GM21360 (cell line): Measurements from ENCODE around the gene ESYT2.

Experiments
- ATAC-seq: cut with Tn5 transposase; IDR thresholded peaks from one replicate; pipeline ENCODE4 v1.9.1; 2021; ENCODE audit warnings: mild to moderate bottlenecking, moderate library complexity; ENCODE audit not compliant: unreplicated experiment

ESYT2 gene

GRCh38 chr7:158729646-158730382 lies 99.5 kb downstream of the ESYT2 start:
- ATAC-seq: no peak

GRCh38 chr7:158728911-158729645 lies 100.2 kb downstream of the ESYT2 start:
- ATAC-seq: no peak

- no peak for ATAC-seq
These were observed 101.6 kb downstream of the ESYT2 start for GRCh38 chr7:158727690-158728089.

GRCh38 chr7:158726277-158726807 lies 103.0 kb downstream of the ESYT2 start:
- no peak for ATAC-seq

GRCh38 chr7:158725506-158725800 lies 103.9 kb downstream of the ESYT2 start:
- ATAC-seq: no peak

- ATAC-seq: no peak
These were observed 104.4 kb downstream of the ESYT2 start for GRCh38 chr7:158724658-158725505.

- no peak for ATAC-seq
These were observed 105.5 kb downstream of the ESYT2 start for GRCh38 chr7:158723714-158724385.

- ATAC-seq: no peak
These were observed 106.0 kb downstream of the ESYT2 start for GRCh38 chr7:158723266-158723665.

GRCh38 chr7:158722574-158723237 lies 106.6 kb downstream of the ESYT2 start:
- no peak for ATAC-seq

- ATAC-seq: no peak
These were observed 109.2 kb downstream of the ESYT2 start for GRCh38 chr7:158720112-158720511.

- ATAC-seq: no peak
These were observed 112.5 kb downstream of the ESYT2 start for GRCh38 chr7:158716802-158717201.

GRCh38 chr7:158710651-158711102 lies 118.6 kb downstream of the ESYT2 start:
- ATAC-seq: no peak

GRCh38 chr7:158707610-158708009 lies 121.7 kb downstream of the ESYT2 start:
- ATAC-seq: no peak

- ATAC-seq: no peak
These were observed 122.4 kb downstream of the ESYT2 start for GRCh38 chr7:158706710-158707590.

GRCh38 chr7:158706273-158706704 lies 123.0 kb downstream of the ESYT2 start:
- no peak for ATAC-seq

- ATAC-seq: no peak
These were observed 124.0 kb downstream of the ESYT2 start for GRCh38 chr7:158705234-158705850.

- ATAC-seq: peak; percentile 97
These were observed 124.6 kb downstream of the ESYT2 start, which contains the start of gene NCAPG2 for GRCh38 chr7:158704524-158705233. Gene NCAPG2, minus strand, starts transcription at chr7:158704804. Its CDS starts 2,905 bp downstream, at chr7:158701899.
